H1 (cell line): ENCODE data around the gene TM4SF1. TPM values are rescaled to one million over a fixed set of nuclear protein-coding genes. Genes with fewer than 3 reads are reported as not detected.

Experiments used
- CTCF ChIA-PET: fragments of 300-600 bp; sonication (Branson Sonifier 250); formaldehyde crosslinking; loops from one replicate; lab custom pipeline; 2021; ENCODE audit not compliant: partially characterized antibody; lab: Charles Lee
- POLR2A ChIA-PET: fragments of 300-600 bp; sonication (Branson Sonifier 250); formaldehyde crosslinking; loops from one replicate; lab custom pipeline; 2021; ENCODE audit warnings: inconsistent platforms; ENCODE audit not compliant: partially characterized antibody; lab: Charles Lee
- DNase-seq, 2 experiments: peaks; one replicate each; pipeline versions ENCODE4 v3.0.0 to v3.0.0-alpha.2; 2010 to 2022; ENCODE audit warnings: low spot score in 2 of 2, low read depth in 1 of 2, mixed read lengths in 1 of 2
- FAIRE-seq: peaks from 2 replicates; lab custom pipeline; 2011; peaks lifted over from hg19 to GRCh38; lab: Jason Lieb, UNC
- H2AFZ ChIP-seq: 2 replicates; pipeline ENCODE4 v1.8.1; 2012; ENCODE audit warnings: low read length, inconsistent platforms
- H2AK5ac ChIP-seq: 2 replicates; pipeline ENCODE4 v1.6.1; 2013; ENCODE audit warnings: low read depth, low read length
- H2BK120ac ChIP-seq: replicated peaks from 2 replicates; pipeline ENCODE3; 2013; ENCODE audit warnings: low read depth, low read length, inconsistent platforms
- H2BK12ac ChIP-seq: 2 replicates; pipeline ENCODE4 v1.6.1; 2013; ENCODE audit warnings: low read depth, low read length
- H2BK15ac ChIP-seq: 2 replicates; pipeline ENCODE4 v1.6.1; 2013; ENCODE audit warnings: low read length
- H2BK20ac ChIP-seq: 2 replicates; pipeline ENCODE4 v1.6.1; 2013; ENCODE audit warnings: low read length
- H2BK5ac ChIP-seq: 2 replicates; pipeline ENCODE4 v1.6.1; 2013; ENCODE audit warnings: low read depth, low read length
- H3K14ac ChIP-seq: 2 replicates; pipeline ENCODE4 v1.6.1; 2013; ENCODE audit warnings: inconsistent platforms; ENCODE audit not compliant: insufficient read length
- H3K18ac ChIP-seq: 2 replicates; pipeline ENCODE4 v1.6.1; 2013; ENCODE audit warnings: low read length; ENCODE audit errors: extremely low read depth
- H3K23ac ChIP-seq: 2 replicates; pipeline ENCODE4 v1.6.1; 2013; ENCODE audit warnings: inconsistent platforms; ENCODE audit not compliant: insufficient read length
- H3K23me2 ChIP-seq: 2 replicates; pipeline ENCODE4 v1.6.1; 2013; ENCODE audit warnings: low read depth, low read length
- H3K27ac ChIP-seq: 2 replicates; pipeline ENCODE4 v1.6.1; 2011; ENCODE audit warnings: low read depth, low read length, inconsistent platforms
- H3K27me3 ChIP-seq, 4 experiments: replicated peaks in 1 of 4; 1 replicate in 1 of 4; 2 replicates in 3 of 4; pipeline versions ENCODE4 v1.6.1 to v1.8.1; 2011 to 2013; ENCODE audit warnings: low read length in 3 of 4, mild to moderate bottlenecking in 3 of 4, inconsistent platforms in 2 of 4, mixed read lengths in 2 of 4, moderate library complexity in 1 of 4; ENCODE audit not compliant: control insufficient read depth in 3 of 4, insufficient read depth in 3 of 4; ENCODE audit errors: extremely low read depth in 1 of 4
- H3K36me3 ChIP-seq, 4 experiments: 2 replicates each; pipeline versions ENCODE4 v1.6.1 to v1.8.1; 2011 to 2013; ENCODE audit warnings: mild to moderate bottlenecking in 4 of 4, low read length in 3 of 4, moderate library complexity in 2 of 4, control low read depth in 1 of 4, inconsistent platforms in 1 of 4; ENCODE audit not compliant: insufficient read depth in 4 of 4, control insufficient read depth in 2 of 4
- H3K4ac ChIP-seq: replicated peaks from 2 replicates; pipeline ENCODE3; 2013; ENCODE audit warnings: low read length, low read depth, mixed read lengths, inconsistent platforms; ENCODE audit not compliant: insufficient read length
- H3K4me1 ChIP-seq, 4 experiments: replicated peaks in 1 of 4; 1 replicate in 1 of 4; 2 replicates in 3 of 4; pipeline versions ENCODE4 v1.6.1 to v1.8.1; 2011 to 2013; ENCODE audit warnings: low read length in 3 of 4, inconsistent platforms in 2 of 4, mixed read lengths in 1 of 4; ENCODE audit not compliant: insufficient read depth in 4 of 4, control insufficient read depth in 3 of 4
- H3K4me2 ChIP-seq, 2 experiments: 2 replicates each; pipeline versions ENCODE4 v1.6.1 to v1.8.1; 2011 to 2013; ENCODE audit warnings: low read depth in 2 of 2, low read length in 2 of 2, control low read depth in 1 of 2, inconsistent platforms in 1 of 2, mild to moderate bottlenecking in 1 of 2; ENCODE audit not compliant: insufficient read depth in 1 of 2
- H3K4me3 ChIP-seq, 4 experiments: fragments of 200-600, 300-600 bp in 1 of 4; sonication (generic), shearing (Covaris generic), sonication (Bioruptor Twin) in 1 of 4; 2 replicates each; pipeline versions ENCODE4 v1.5.1 to v1.8.1; 2011 to 2016; ENCODE audit warnings: low read length in 4 of 4, low read depth in 3 of 4, control low read depth in 2 of 4, inconsistent platforms in 2 of 4, mild to moderate bottlenecking in 2 of 4, mixed read lengths in 1 of 4, moderate library complexity in 1 of 4; ENCODE audit not compliant: insufficient read depth in 2 of 4; ENCODE audit errors: extremely low read depth in 1 of 4
- H3K56ac ChIP-seq: replicated peaks from 2 replicates; pipeline ENCODE3; 2013; ENCODE audit warnings: low read depth, mild to moderate bottlenecking, mixed read lengths, low read length, inconsistent platforms; ENCODE audit not compliant: insufficient read length
- H3K79me1 ChIP-seq: 2 replicates; pipeline ENCODE4 v1.6.1; 2013; ENCODE audit warnings: low read depth, low read length, control low read depth
- H3K79me2 ChIP-seq, 2 experiments: 2 replicates each; pipeline versions ENCODE4 v1.6.1 to v1.8.1; 2012 to 2013; ENCODE audit warnings: low read length in 2 of 2, mild to moderate bottlenecking in 2 of 2, inconsistent platforms in 1 of 2; ENCODE audit not compliant: insufficient read depth in 2 of 2, control insufficient read depth in 1 of 2
- H3K9ac ChIP-seq, 4 experiments: replicated peaks in 1 of 4; 1 replicate in 1 of 4; 2 replicates in 3 of 4; pipeline versions ENCODE4 v1.6.1 to v1.8.1; 2011 to 2013; ENCODE audit warnings: low read depth in 3 of 4, low read length in 3 of 4, control low read depth in 2 of 4, mild to moderate bottlenecking in 2 of 4, moderate library complexity in 2 of 4, inconsistent platforms in 1 of 4; ENCODE audit errors: extremely low read depth in 1 of 4
- H3K9me3 ChIP-seq, 2 experiments: 2 replicates each; pipeline versions ENCODE4 v1.6.1 to v1.8.1; 2012 to 2013; ENCODE audit warnings: mild to moderate bottlenecking in 2 of 2, moderate library complexity in 2 of 2, control low read depth in 1 of 2, inconsistent platforms in 1 of 2, low read depth in 1 of 2, low read length in 1 of 2, mixed read lengths in 1 of 2; ENCODE audit not compliant: insufficient read depth in 2 of 2
- H4K20me1 ChIP-seq, 2 experiments: replicated peaks in 1 of 2; 2 replicates each; pipeline versions ENCODE3 to v1.8.1; 2011 to 2013; ENCODE audit warnings: inconsistent platforms in 2 of 2, low read length in 2 of 2, mild to moderate bottlenecking in 1 of 2; ENCODE audit not compliant: insufficient read depth in 2 of 2, control insufficient read depth in 1 of 2
- H4K5ac ChIP-seq: 2 replicates; pipeline ENCODE4 v1.6.1; 2013; ENCODE audit warnings: low read length, low read depth, mixed read lengths, inconsistent platforms; ENCODE audit not compliant: insufficient read length
- H4K8ac ChIP-seq: 2 replicates; pipeline ENCODE4 v1.8.0; 2013; ENCODE audit warnings: mild to moderate bottlenecking, moderate library complexity, low read length, inconsistent platforms; ENCODE audit not compliant: insufficient read depth; ENCODE audit errors: extremely low read depth
- H4K91ac ChIP-seq: replicated peaks from 2 replicates; pipeline ENCODE3; 2013; ENCODE audit warnings: low read length, mixed read lengths, inconsistent platforms; ENCODE audit not compliant: insufficient read length
- ASH2L ChIP-seq: fragments of 200-600, 300-600 bp; sonication (generic); IDR thresholded peaks from one replicate; pipeline ENCODE4 v1.7.1; 2017; ENCODE audit warnings: low read length
- CREB1 ChIP-seq: IDR thresholded peaks from 2 replicates; pipeline ENCODE4 v1.6.1; 2012; ENCODE audit warnings: inconsistent platforms
- EP300 ChIP-seq, 2 experiments: IDR thresholded peaks; 1 replicate in 1 of 2; 2 replicates in 1 of 2; pipeline ENCODE4 v1.6.1; 2011 to 2012; ENCODE audit warnings: low read depth in 2 of 2, low read length in 2 of 2, mild to moderate bottlenecking in 2 of 2, borderline replicate concordance in 1 of 2, inconsistent platforms in 1 of 2, moderate library complexity in 1 of 2
- EZH2 ChIP-seq: fragments of 200-600 bp; sonication (generic); IDR thresholded peaks from 2 replicates; pipeline ENCODE4 v1.7.1; 2012; ENCODE audit warnings: low read depth, mild to moderate bottlenecking, moderate library complexity, low read length, inconsistent platforms; ENCODE audit not compliant: severe bottlenecking
- MAFK ChIP-seq: IDR thresholded peaks from 2 replicates; pipeline ENCODE4 v1.6.1; 2012; ENCODE audit warnings: low read depth, mild to moderate bottlenecking, improper control_type of control experiment, low read length
- RBBP5 ChIP-seq: IDR thresholded peaks from 2 replicates; pipeline ENCODE4 v1.7.1; 2012; ENCODE audit warnings: low read depth, mild to moderate bottlenecking, inconsistent platforms, low read length, moderate library complexity, borderline replicate concordance
- RNF2 ChIP-seq: fragments of 200-900, 300-1000 bp; sonication (generic); IDR thresholded peaks from 2 replicates; pipeline ENCODE4 v1.7.1; 2016; ENCODE audit warnings: borderline replicate concordance, low read depth, mild to moderate bottlenecking, antibody characterized with exemption, low read length; ENCODE audit not compliant: poor library complexity, severe bottlenecking; ENCODE audit errors: missing control alignments
- RXRA ChIP-seq: IDR thresholded peaks from 2 replicates; pipeline ENCODE4 v1.6.1; 2011; ENCODE audit warnings: low read depth, mild to moderate bottlenecking, low read length, moderate library complexity; ENCODE audit not compliant: insufficient read depth
- SIRT6 ChIP-seq: IDR thresholded peaks from one replicate; pipeline ENCODE4 v1.7.1; 2012; ENCODE audit warnings: low read length, inconsistent platforms
- SUZ12 ChIP-seq: fragments of 200-600 bp; sonication (generic); IDR thresholded peaks from 2 replicates; pipeline ENCODE4 v1.6.1; 2012; ENCODE audit warnings: mild to moderate bottlenecking, inconsistent platforms, low read length, moderate library complexity, mixed read lengths
- TCF12 ChIP-seq: IDR thresholded peaks from 2 replicates; pipeline ENCODE4 v1.6.1; 2011; ENCODE audit warnings: low read depth, mild to moderate bottlenecking, low read length
- polyA plus RNA-seq, 7 experiments: library from polyadenylated mRNA; depleted of rRNA in 3 of 7; stranded (reverse) in 5 of 7; unstranded in 2 of 7; fragments of >200 nt in 5 of 7; fragments of 200-250 nt in 2 of 7; gene quantifications; 1 replicate in 5 of 7; 2 replicates in 1 of 7; 4 replicates in 1 of 7; pipeline versions ENCODE4 v1.2.1 to v1.2.3, GENCODE V29; 2011 to 2013; ENCODE audit warnings: missing spikeins in 2 of 7, mixed read lengths in 2 of 7
- total RNA-seq: library from RNA; stranded (reverse); fragmentation: NEBNext Ultra II Directional; extraction: Animal tissue kit (Norgen Biotek cat#: 25700); gene quantifications from 2 replicates; pipeline ENCODE4 v1.2.1, GENCODE V29; 2021
- TF ChIP-seq, protein P1 (sequence below), 3 experiments: IDR thresholded peaks; 1 replicate in 2 of 3; 2 replicates in 1 of 3; pipeline versions ENCODE4 v1.5.1 to v1.6.1; 2011; ENCODE audit warnings: low read length in 3 of 3, mild to moderate bottlenecking in 3 of 3, inconsistent platforms in 2 of 3, low read depth in 1 of 3, moderate library complexity in 1 of 3; ENCODE audit not compliant: insufficient read depth in 1 of 3; ENCODE audit errors: control extremely low read depth in 1 of 3

Gene TM4SF1
- total and polyA plus RNA-seq, 2 of the 8 experiments (the other 6 are each of a cell fraction or from before 2014, with no cell fraction given), result 0.26 to 1.3 TPM

GRCh38 chr3:149324332-149324731 is 53.1 kb downstream of the TM4SF1 start:
- no peaks in the 10 kb centered on the region; a peak in 1 of 8 replicates for H3K36me3 ChIP-seq
- H2AK5ac ChIP-seq, result no peak overlapping the region
- no peak overlapping the region for H3K18ac ChIP-seq
- H3K23me2 ChIP-seq, result no peaks in the 10 kb centered on the region
- H4K91ac ChIP-seq, result no peak overlapping the region
- no peak overlapping the region for H2BK20ac ChIP-seq
- no peak overlapping the region for H3K4me2 ChIP-seq
- no peaks in the 10 kb centered on the region for H4K20me1 ChIP-seq
- H3K56ac ChIP-seq, result no peak overlapping the region
- ChIA-PET POLR2A (no interaction called here), CTCF (interaction anchor here (0.7 to 1.6 kb wide), 6 partner anchors 11 to 374 kb away, joined by 3 to 5 read pairs (median 3); no protein-coding TSS in a partner anchor)
- FAIRE-seq, result no peak
- no peak overlapping the region for H2AFZ ChIP-seq
- H2BK120ac ChIP-seq, result no peak overlapping the region
- H3K14ac ChIP-seq, result no peak overlapping the region
- no peak overlapping the region for H3K4me3 ChIP-seq
- no peak overlapping the region for H2BK5ac ChIP-seq
- no peaks in the 10 kb centered on the region for H3K79me2 ChIP-seq
- no peak for DNase-seq
- H3K27me3 ChIP-seq, result no peaks in the 10 kb centered on the region
- H3K27ac ChIP-seq, result no peak overlapping the region
- no peak overlapping the region for H4K8ac ChIP-seq
- no peak overlapping the region for H3K4ac ChIP-seq
- no peak overlapping the region for H2BK12ac ChIP-seq
- no peak overlapping the region for H3K9ac ChIP-seq
- peaks cover 0 to 4% (median 2%) of the 10 kb centered on the region in 4 experiments; a peak in 2 of 7 replicates for H3K4me1 ChIP-seq
- no peak overlapping the region for H3K23ac ChIP-seq
- no peak overlapping the region for H2BK15ac ChIP-seq
- no peak overlapping the region for H4K5ac ChIP-seq
- no peaks in the 10 kb centered on the region for H3K79me1 ChIP-seq
- H3K9me3 ChIP-seq, result no peaks in the 10 kb centered on the region
- TF ChIP-seq MAFK (no peak), RXRA (no peak), SIRT6 (no peak), EP300 (IDR thresholded peaks at IDR 0.05; ENCODE audit: borderline replicate concordance in 1 of 2, low read depth in 2 of 2, low read length in 2 of 2) (no peak), TCF12 (no peak), SUZ12 (no peak), EZH2 (no peak), CREB1 (no peak), RNF2 (no peak), ASH2L (no peak), RBBP5 (no peak)
- TF ChIP-seq, protein P1, sequence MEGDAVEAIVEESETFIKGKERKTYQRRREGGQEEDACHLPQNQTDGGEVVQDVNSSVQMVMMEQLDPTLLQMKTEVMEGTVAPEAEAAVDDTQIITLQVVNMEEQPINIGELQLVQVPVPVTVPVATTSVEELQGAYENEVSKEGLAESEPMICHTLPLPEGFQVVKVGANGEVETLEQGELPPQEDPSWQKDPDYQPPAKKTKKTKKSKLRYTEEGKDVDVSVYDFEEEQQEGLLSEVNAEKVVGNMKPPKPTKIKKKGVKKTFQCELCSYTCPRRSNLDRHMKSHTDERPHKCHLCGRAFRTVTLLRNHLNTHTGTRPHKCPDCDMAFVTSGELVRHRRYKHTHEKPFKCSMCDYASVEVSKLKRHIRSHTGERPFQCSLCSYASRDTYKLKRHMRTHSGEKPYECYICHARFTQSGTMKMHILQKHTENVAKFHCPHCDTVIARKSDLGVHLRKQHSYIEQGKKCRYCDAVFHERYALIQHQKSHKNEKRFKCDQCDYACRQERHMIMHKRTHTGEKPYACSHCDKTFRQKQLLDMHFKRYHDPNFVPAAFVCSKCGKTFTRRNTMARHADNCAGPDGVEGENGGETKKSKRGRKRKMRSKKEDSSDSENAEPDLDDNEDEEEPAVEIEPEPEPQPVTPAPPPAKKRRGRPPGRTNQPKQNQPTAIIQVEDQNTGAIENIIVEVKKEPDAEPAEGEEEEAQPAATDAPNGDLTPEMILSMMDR (IDR thresholded peaks at IDR 0.05; ENCODE audit: control extremely low read depth in 1 of 3, insufficient read depth in 1 of 3, low read depth in 1 of 3, low read length in 3 of 3), result no peak
